OCI-LY1 (cell line): ENCODE data around the gene ZDHHC11.
"Not testable (repeated sequence)": the region's sequence is repeated elsewhere in the genome, so short reads cannot be mapped to it uniquely, and the experiment has no call there.

ENCODE experiments used
- H2AFZ ChIP-seq: fragments of 200-600 bp; sonication (generic), shearing (Covaris generic); 2 replicates; pipeline ENCODE4 v1.6.0; 2014; ENCODE audit warnings: antibody characterized with exemption, mild to moderate bottlenecking, low read length
- H3F3A ChIP-seq: fragments of 200-600 bp; sonication (generic), shearing (Covaris generic); 2 replicates; pipeline ENCODE4 v1.6.0; 2014; ENCODE audit warnings: mild to moderate bottlenecking, antibody characterized with exemption, low read length, moderate library complexity; ENCODE audit not compliant: insufficient read depth
- H3K27ac ChIP-seq: fragments of 200-600 bp; sonication (generic); 2 replicates; pipeline ENCODE4 v1.5.1; 2014; ENCODE audit warnings: low read length, mixed run types, mild to moderate bottlenecking, low read depth; ENCODE audit not compliant: poor library complexity, severe bottlenecking
- H3K27me3 ChIP-seq: fragments of 200-600 bp; sonication (generic); 2 replicates; pipeline ENCODE4 v1.6.0; 2014; ENCODE audit warnings: antibody characterized with exemption, mild to moderate bottlenecking, low read length, moderate library complexity; ENCODE audit not compliant: insufficient read depth
- H3K36me3 ChIP-seq: fragments of 200-600 bp; sonication (generic); 2 replicates; pipeline ENCODE4 v1.6.1; 2014; ENCODE audit warnings: mild to moderate bottlenecking, antibody characterized with exemption, low read length, moderate library complexity, mixed read lengths; ENCODE audit not compliant: insufficient read depth
- H3K4me1 ChIP-seq: fragments of 200-600 bp; sonication (generic); 2 replicates; pipeline ENCODE4 v1.5.1; 2014; ENCODE audit warnings: mild to moderate bottlenecking, low read length, moderate library complexity; ENCODE audit not compliant: insufficient read depth, severe bottlenecking
- H3K4me2 ChIP-seq: fragments of 200-600 bp; sonication (generic), shearing (Covaris generic); 2 replicates; pipeline ENCODE4 v1.6.1; 2014; ENCODE audit warnings: low read length
- H3K4me3 ChIP-seq: fragments of 200-600 bp; sonication (generic); 2 replicates; pipeline ENCODE4 v1.5.1; 2014; ENCODE audit warnings: low read length, low read depth, mild to moderate bottlenecking, mixed read lengths; ENCODE audit not compliant: poor library complexity, severe bottlenecking
- H3K79me2 ChIP-seq: fragments of 200-600 bp; shearing (Covaris generic); 2 replicates; pipeline ENCODE4 v1.6.1; 2016; ENCODE audit warnings: mixed run types, low read length, mixed read lengths; ENCODE audit not compliant: insufficient read depth
- H3K9ac ChIP-seq: fragments of 200-600 bp; sonication (generic), shearing (Covaris generic); 2 replicates; pipeline ENCODE4 v1.6.1; 2014; ENCODE audit warnings: mild to moderate bottlenecking, low read length, mixed read lengths
- H3K9me2 ChIP-seq: fragments of 200-600 bp; sonication (generic), shearing (Covaris generic); 2 replicates; pipeline ENCODE4 v1.6.1; 2014; ENCODE audit warnings: low read depth, mild to moderate bottlenecking, low read length, mixed read lengths
- H3K9me3 ChIP-seq: fragments of 200-600 bp; shearing (Covaris generic); 2 replicates; pipeline ENCODE4 v1.6.1; 2014; ENCODE audit warnings: low read length, mixed read lengths
- H4K20me1 ChIP-seq: fragments of 200-600 bp; sonication (generic), shearing (Covaris generic); 2 replicates; pipeline ENCODE4 v1.6.0; 2016; ENCODE audit warnings: mild to moderate bottlenecking, low read length; ENCODE audit not compliant: insufficient read depth

The ZDHHC11 gene

GRCh38 chr5:787857-788233, 62.9 kb downstream of the ZDHHC11 start:
- not testable (repeated sequence) for H3K4me2 ChIP-seq, H3K27me3 ChIP-seq, H3K9me3 ChIP-seq, H3K4me3 ChIP-seq, H3K27ac ChIP-seq, H3K9ac ChIP-seq, H3K4me1 ChIP-seq, H3K36me3 ChIP-seq, H2AFZ ChIP-seq, H3K9me2 ChIP-seq, H4K20me1 ChIP-seq, H3K79me2 ChIP-seq, H3F3A ChIP-seq

DNA sequence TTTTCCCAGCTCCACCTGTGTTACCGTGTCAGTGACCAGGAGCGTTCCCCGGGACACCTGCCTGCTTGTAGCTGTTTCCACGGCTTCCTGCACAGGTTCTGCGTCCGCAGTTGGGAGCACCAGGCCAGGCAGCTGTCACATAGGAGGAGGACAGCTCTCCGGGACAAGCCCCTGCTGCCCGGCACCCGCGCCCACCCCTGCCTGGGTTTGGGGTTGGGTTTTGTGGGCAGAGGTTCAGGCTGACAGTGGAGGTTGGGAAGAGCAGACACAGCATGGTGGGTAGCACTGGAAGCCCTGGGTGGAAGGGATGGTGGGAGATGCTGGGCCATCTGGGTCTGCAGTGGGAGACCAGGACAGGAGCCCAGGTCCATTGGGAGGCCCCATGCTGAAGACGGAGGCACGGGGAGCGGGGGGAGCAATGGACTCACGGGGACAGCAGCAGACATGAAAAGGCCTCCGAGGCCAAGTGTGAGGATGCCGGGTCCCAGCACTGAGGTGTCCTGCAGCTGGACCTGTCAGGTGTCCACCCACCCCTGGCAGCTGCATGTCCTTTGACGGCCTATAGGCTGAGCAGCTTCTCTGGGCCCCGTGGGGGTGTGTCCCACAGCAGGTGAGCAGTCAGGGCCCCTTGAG, 63.4 kb downstream of the ZDHHC11 start:
- not testable (repeated sequence) for H3K9ac ChIP-seq, H3K27ac ChIP-seq, H3K9me3 ChIP-seq, H3K36me3 ChIP-seq, H3K4me1 ChIP-seq, H3F3A ChIP-seq, H3K79me2 ChIP-seq, H4K20me1 ChIP-seq, H3K4me3 ChIP-seq, H3K4me2 ChIP-seq, H2AFZ ChIP-seq, H3K9me2 ChIP-seq, H3K27me3 ChIP-seq

- peak overlapping the region; percentile 62 for H3K4me3 ChIP-seq
- not testable (repeated sequence) for H3K79me2 ChIP-seq, H3K36me3 ChIP-seq, H2AFZ ChIP-seq, H3K9ac ChIP-seq, H3F3A ChIP-seq, H3K9me2 ChIP-seq, H3K4me1 ChIP-seq, H3K9me3 ChIP-seq, H3K27me3 ChIP-seq, H3K27ac ChIP-seq, H4K20me1 ChIP-seq
- peak overlapping the region; percentile 72 for H3K4me2 ChIP-seq
Observed at GRCh38 chr5:785181-785705, 65.5 kb downstream of the ZDHHC11 start.

- Histone ChIP-seq H3K9ac (peak within 1 kb of the TSS; percentile 37; the same call in 1 of the 2 replicates), H3K4me2 (peak within 1 kb of the TSS; percentile 72), H3K4me3 (peak within 1 kb of the TSS; percentile 62)
- not testable (repeated sequence) for H4K20me1 ChIP-seq, H3K27me3 ChIP-seq, H3F3A ChIP-seq, H3K27ac ChIP-seq, H2AFZ ChIP-seq, H3K79me2 ChIP-seq, H3K4me1 ChIP-seq, H3K9me2 ChIP-seq, H3K36me3 ChIP-seq, H3K9me3 ChIP-seq
Observed at GRCh38 chr5:784428-785177, 66.2 kb downstream of the ZDHHC11 start, which contains the start of gene ZDHHC11B. Gene ZDHHC11B (minus strand): TSS chr5:784729. CDS start chr5:766919, 17,810 bp downstream.

DNA sequence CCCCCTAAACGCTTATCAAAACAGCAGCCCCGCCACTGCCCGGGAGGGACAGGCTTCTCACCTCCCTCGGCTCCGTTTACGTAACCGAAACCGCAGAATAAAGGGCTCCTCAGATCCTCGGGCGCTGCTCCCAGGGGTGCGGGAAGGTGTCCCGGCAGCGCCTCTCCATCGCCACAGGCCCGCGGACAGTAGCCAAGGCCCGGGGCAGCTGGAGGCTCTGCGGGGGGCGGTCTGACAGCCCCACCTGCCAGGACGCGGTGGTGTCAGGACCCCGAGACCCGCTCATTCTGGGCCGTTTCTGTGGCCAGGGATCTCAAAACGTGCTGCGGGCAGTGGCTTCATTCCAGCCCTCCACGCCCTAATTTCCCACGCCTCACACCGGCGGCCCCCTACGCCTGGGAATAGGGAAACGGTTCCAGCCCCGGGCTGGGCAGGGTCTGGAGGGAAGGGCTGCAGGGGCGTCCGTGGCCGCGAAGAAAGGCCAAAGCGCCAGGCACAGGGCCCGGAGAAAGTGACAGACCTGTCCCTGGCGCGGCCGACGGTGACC, 66.8 kb downstream of the ZDHHC11 start:
- not testable (repeated sequence) for H3K27ac ChIP-seq

DNA sequence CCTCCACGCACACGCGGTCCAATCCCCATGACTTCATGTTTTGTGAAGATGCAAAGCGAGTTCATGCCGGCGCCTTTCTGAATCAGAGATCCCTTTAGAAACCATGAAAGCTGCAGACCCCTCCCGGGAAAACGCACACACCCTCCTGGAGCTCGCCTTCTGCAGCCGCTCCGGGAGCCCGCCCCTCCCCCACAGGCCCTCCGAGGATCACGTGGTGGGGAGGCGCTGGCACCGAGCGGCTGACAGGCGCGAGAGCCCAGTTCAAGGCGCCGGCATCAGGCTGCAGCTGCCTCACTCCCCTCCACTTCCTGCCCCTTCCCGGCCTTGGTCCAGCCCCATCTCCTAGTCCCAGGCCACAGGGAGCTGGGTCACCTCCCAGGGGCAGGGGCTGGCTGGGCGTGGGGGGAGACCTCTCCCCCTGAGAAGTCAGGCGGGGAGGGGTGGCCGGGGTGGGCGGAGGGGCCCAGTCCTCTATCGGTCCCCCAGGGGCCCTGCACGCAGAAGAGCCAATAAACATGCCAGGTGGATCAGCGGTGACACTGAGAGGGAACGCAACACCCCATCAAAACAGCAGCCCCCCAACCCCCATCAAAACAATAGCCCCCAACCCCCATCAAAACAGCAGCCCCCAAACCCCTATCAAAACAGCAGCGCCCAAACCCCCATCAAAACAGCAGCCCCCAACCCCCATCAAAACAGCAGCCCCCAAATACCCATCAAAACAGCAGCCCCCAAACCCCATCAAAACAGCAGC, 67.6 kb downstream of the ZDHHC11 start:
- H3K79me2 ChIP-seq, H3K9me2 ChIP-seq, H3F3A ChIP-seq, H2AFZ ChIP-seq, H3K9me3 ChIP-seq, H3K9ac ChIP-seq, H4K20me1 ChIP-seq, H3K36me3 ChIP-seq, H3K4me2 ChIP-seq, H3K27me3 ChIP-seq, H3K4me3 ChIP-seq, H3K27ac ChIP-seq, H3K4me1 ChIP-seq: not testable (repeated sequence)

More for the DNA sequence above, 66.8 kb downstream of the ZDHHC11 start:
- H3K27me3 ChIP-seq, H3K36me3 ChIP-seq, H3K79me2 ChIP-seq, H3K9ac ChIP-seq, H3K4me1 ChIP-seq, H2AFZ ChIP-seq, H4K20me1 ChIP-seq, H3F3A ChIP-seq, H3K9me3 ChIP-seq, H3K9me2 ChIP-seq: not testable (repeated sequence)
- Histone ChIP-seq H3K4me2 (peak overlapping the region; percentile 64), H3K4me3 (peak overlapping the region; percentile 51)

DNA sequence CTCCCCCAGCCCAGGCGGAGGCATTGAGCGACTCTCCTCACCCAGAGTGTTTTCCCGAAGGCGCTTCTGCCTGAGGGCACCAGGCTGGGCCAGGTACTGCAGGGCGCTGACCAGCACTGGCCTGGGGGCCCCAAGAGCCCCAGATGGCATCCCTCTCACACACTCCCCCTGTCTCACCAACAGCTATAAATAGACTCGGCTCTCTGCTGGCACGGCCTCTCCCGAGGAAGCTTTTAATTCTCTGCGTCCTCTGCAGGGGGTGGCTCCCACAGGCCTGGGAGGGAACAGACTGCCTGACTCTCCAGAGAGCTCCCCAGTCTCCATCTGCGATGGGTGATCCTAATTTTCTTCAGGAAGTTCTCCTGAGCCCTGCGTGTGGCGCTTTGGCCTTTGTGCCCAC, 68.4 kb downstream of the ZDHHC11 start:
- H3K27me3 ChIP-seq, H3K4me2 ChIP-seq, H3K4me1 ChIP-seq, H3K79me2 ChIP-seq, H4K20me1 ChIP-seq, H3K27ac ChIP-seq, H2AFZ ChIP-seq, H3K9me3 ChIP-seq, H3K9me2 ChIP-seq, H3K9ac ChIP-seq, H3K4me3 ChIP-seq, H3K36me3 ChIP-seq, H3F3A ChIP-seq: not testable (repeated sequence)
